Measurements from ENCODE around the gene TAGLN3.

TAGLN3 gene

GRCh38 chr3:111978583-111979433 is 19.9 kb upstream of the TAGLN3 start, which contains the start of gene ABHD10:
Gene ABHD10, plus strand, starts transcription at chr3:111979026. Its CDS starts 36 bp downstream, at chr3:111979062.
- peak; percentile 93 for DNase-seq (ENCODE audit: low read depth)

DNA sequence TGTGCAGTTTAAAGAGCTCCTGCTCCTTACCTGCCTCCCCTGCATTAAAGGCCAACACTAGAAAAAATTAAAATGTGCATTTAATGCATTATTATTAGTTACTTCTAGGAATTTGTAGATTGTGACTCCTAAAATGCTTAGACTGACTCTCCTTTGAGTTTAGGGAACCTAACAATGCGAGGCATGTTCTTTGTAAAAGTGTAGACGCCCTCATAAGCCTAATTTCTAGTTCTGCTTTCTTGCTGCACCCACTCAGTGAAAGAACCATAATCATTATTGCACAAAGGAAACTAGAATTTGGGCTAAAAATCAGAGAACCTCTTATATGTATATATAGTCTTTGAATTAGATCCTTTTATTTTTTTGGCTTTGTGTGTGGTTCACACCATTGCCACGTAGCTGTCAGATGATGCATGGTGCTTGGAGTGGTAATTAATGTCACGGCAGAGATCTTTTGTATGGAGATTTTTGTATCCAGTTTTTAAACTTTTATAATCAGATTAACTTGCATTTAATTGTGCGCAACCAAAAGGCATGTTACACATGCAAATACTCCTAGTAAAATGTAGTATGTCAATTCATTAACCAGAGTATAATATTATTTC is 19.2 kb upstream of the TAGLN3 start:
- DNase-seq (ENCODE audit: low read depth) = no peak

GRCh38 chr3:111980716-111981456 is 17.8 kb upstream of the TAGLN3 start:
- DNase-seq (ENCODE audit: low read depth) = no peak

GRCh38 chr3:111981457-111981763 is 17.3 kb upstream of the TAGLN3 start:
- DNase-seq (ENCODE audit: low read depth) = no peak

GRCh38 chr3:111984636-111985298 is 14.0 kb upstream of the TAGLN3 start:
- no peak for DNase-seq (ENCODE audit: low read depth)

- no peak for DNase-seq (ENCODE audit: low read depth)
Measured at GRCh38 chr3:111986800-111987199, 11.9 kb upstream of the TAGLN3 start.

DNA sequence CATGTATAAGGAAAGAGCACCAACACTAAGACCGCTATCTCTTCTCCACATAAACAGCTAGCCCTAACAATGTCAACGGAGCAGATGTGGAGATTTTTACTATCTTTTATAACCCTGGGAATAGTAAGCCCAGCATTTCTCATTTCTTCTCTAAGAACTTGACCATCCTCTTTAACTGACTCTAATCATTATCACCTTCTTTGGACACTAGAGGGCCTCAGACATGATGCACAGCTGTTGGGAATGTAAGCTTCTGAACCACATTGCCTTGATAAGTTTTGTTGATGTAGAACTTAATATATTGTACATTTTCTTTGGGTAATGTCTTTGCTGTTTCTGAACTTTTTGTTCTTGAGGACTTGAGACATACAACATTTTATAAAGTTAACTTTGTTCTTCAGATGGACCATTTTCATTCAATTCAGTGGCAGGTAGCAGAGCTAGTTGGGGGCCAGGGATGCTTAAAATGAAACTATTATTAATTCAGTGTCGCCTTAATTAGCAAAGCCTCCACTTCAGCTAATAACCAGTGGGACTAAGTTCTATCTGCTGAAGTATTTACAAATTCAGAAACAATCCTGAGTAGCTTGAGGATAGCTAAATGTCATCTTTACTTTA is 9.6 kb upstream of the TAGLN3 start:
- DNase-seq (ENCODE audit: low read depth) = no peak

DNA sequence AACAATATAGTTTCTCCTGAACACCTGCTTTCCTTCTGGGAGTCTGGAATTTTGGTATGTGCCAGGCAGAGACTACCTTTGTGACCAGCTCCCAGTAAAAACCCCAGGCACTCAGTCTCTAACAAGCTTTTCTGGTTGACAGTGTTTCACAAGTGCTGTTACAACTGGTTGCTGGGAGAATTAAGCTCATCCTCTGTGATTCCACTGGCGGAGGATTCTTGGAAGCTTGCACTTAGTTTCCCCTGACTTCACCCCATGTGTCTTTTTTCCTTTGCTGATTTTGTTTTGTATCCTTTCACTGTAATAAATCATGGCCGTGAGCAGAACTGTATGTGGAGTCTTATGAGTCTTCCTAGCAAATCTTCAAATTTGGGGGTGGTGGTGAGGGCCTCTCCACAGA is 5.7 kb upstream of the TAGLN3 start:
- DNase-seq (ENCODE audit: low read depth) = no peak

- no peak for DNase-seq (ENCODE audit: low read depth)
Measured at GRCh38 chr3:111999484-112000324, 982 bp downstream of the TAGLN3 start.

DNA sequence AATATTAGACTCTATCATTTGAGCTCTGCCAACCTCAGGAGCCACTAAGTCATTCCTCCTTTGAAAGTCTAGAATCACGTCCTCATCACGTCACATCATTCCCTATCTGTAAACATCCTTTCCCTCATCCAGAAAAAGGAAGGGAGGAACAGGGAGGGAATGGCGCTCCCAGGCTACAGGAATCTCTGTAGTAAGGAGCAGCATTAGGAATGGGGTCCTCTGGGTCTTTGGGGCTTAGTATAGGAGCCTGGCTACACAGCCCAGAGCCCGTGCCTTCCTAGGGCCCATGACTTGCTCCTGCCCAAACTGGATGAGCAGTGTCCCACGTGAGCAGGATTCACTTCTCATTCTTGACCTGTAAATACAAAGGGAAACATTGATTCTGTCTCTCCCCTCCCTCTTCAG is 1.6 kb downstream of the TAGLN3 start:
- no peak for DNase-seq (ENCODE audit: low read depth)

- no peak for DNase-seq (ENCODE audit: low read depth)
Measured at GRCh38 chr3:112000966-112001365, 2.2 kb downstream of the TAGLN3 start.

- DNase-seq (ENCODE audit: low read depth) = no peak
Measured at GRCh38 chr3:112001526-112001925, 2.8 kb downstream of the TAGLN3 start.

- no peak for DNase-seq (ENCODE audit: low read depth)
Measured at GRCh38 chr3:112002096-112002971, 3.6 kb downstream of the TAGLN3 start.

DNA sequence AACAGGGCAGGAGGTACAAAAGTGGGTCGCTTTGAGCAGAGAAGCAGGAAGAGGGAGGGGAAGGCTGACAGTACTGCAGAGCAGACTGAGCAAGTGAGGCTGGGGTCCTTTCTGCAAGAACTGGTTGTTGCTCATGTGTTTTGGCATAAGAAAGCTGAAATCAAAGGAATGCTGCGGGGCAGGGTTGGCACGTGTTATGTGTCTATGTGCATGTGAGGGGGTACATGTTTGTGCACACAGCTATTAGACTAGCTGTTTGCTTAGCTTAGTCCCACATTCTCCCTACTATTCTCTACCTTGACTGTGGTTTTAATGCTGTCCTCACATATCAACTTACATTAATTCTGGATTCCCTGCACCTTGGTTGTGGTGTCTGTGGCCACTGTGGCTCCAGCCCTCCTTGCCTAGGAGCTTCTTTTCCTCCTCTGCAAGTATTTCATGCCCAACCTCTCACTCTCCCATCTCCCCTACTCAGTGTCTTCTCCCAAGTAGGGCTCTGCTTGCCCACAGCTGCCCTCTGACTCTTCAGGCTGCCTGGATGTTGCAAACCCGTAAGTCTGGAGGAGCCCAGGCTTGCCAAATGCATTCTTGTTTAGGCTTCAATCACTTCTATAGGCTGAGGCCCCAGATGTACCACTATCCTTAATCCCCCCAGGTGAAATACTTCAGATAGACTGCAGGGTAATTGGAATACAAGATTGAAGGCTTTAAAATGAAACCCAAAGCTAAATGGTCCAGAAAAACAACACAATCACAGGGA is 4.8 kb downstream of the TAGLN3 start:
- no peak for DNase-seq (ENCODE audit: low read depth)

- no peak for DNase-seq (ENCODE audit: low read depth)
Measured at GRCh38 chr3:112004187-112004586, 5.5 kb downstream of the TAGLN3 start.

DNA sequence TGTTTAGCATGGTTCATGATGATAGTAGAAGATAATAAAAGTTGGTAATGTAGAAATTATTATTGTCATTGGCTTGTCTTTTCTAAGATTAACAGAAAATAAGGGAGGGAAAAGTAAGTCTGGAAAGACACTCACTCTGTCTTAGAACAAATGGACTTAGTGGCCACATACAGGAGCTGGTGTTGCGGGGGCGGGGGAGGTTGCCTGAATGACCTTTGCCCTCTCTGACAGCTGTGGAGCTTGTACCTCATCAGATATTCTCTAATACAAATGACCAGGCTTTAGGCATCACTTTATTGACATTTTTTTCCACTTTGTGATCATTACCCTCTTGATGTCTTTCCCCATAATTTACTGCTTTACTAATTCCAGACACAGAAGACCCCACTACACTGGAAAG is 5.9 kb downstream of the TAGLN3 start:
- DNase-seq (ENCODE audit: low read depth) = no peak

DNA sequence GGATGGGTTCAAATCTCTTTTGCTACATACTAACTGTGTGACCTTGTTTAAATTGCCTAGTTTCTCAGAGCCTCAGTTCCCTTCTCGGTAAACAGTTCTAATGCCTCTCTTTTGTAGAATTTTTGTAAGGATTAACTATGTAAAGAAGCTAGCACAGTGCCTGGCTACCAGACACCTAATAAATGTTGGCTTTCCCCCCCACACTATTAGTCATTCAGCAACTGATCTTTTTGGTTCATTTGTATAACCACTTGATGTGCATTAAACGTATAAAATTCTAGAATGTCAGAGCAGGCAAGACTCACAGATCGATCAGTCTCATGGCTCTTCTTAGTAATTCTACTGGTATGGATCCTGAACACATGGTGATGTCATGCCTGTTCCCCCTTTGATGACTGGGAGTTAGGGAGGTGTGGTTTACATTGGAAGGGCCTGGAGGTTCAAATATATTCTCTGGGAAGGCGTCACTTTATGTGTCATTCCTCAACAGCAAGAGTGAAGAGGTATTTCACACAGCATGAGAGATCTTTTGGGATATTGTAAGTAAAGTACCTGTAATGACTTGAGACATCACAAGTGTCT is 6.5 kb downstream of the TAGLN3 start:
- DNase-seq (ENCODE audit: low read depth) = no peak

- DNase-seq (ENCODE audit: low read depth) = no peak
Measured at GRCh38 chr3:112007633-112008032, 8.9 kb downstream of the TAGLN3 start.

DNA sequence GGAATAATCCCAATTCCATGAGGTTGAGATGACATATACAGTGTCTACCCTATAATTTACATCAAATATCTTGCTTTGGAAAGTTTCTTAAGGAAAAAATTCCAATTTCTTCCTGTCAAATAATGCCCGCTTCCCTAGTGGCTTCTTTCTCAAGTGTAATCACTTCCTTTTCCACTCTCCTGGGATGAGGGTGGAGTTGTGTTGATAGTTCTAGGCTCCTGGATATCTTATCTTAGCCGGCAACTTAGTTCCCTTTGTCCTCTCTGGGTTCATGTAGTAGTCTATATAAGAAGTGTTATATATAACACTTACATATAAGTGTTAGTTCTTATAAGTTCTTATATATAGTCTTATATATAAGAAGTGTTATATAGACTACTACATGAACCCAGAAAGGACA is 10.9 kb downstream of the TAGLN3 start:
- no peak for DNase-seq (ENCODE audit: low read depth)
